Measurements from ENCODE around the gene GOLGA6D. TPM values are rescaled to one million over a fixed set of nuclear protein-coding genes. Genes with fewer than 3 reads are reported as not detected.

Gene GOLGA6D
- total RNA-seq, 1 experiment from 2014 or later = 0.35 TPM

DNA sequence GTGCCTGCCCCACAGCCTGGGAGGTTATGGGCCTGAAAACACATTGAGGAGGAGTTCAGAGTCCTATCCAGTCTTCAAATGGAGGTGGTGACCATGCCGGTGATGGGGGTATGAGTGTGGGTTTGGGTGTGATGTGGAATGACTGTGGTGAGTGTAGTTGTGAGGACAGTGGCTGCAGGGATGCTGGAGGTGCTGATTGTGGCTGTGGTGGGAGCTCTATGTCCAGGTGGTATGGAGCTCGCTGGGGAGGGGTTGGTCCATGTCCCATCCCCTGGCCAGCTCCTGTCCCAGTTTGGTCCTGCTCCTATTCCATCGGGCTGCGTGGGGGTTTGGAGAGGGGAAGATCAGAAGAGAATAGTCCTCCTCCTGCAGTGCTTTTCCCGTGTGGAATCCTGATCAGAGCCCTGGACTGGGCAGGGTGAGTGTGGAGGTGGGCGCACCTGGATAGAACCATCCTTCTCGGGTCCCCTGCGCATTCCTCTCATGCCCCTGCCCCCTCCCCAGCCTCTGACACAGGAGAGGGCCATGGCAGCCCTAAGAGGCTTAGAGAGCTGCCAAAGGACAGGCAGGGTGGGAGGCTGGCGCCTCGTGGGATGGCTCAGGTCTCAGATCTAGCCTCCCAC lies 47.5 kb upstream of the GOLGA6D start:
- Histone ChIP-seq H2BK15ac (ENCODE audit: low read depth, low read length) (no peak overlapping the region), H3K18ac (ENCODE audit: insufficient read length, low read depth, low read length) (no peak overlapping the region), H3K14ac (ENCODE audit: insufficient read depth, low read length) (no peak overlapping the region), H2BK120ac (ENCODE audit: low read depth, low read length, poor library complexity, severe bottlenecking) (no peak overlapping the region), H4K91ac (ENCODE audit: insufficient read length, low read depth, low read length) (no peak overlapping the region), H3K4me1 (ENCODE audit: insufficient read depth, low read length) (no peaks in the 10 kb centered on the region; the same call in 1 of the 2 replicates), H3K27ac (ENCODE audit: insufficient read length, low read depth, low read length) (no peak overlapping the region), H2BK12ac (ENCODE audit: insufficient read length, low read depth, low read length) (no peak overlapping the region), H2BK5ac (ENCODE audit: insufficient read length, low read length) (no peak overlapping the region), H3K4ac (ENCODE audit: low read depth, low read length) (no peak overlapping the region), H3K23me2 (ENCODE audit: insufficient read length, low read depth, low read length, poor library complexity, severe bottlenecking) (no peaks in the 10 kb centered on the region), H3K79me2 (ENCODE audit: insufficient read depth, low read length) (no peaks in the 10 kb centered on the region), H2BK20ac (ENCODE audit: low read depth, low read length, poor library complexity, severe bottlenecking) (no peak overlapping the region), H3K79me1 (ENCODE audit: insufficient read depth, low read depth, low read length, poor library complexity, severe bottlenecking) (no peaks in the 10 kb centered on the region), H2AK5ac (ENCODE audit: insufficient read length, low read length) (no peak overlapping the region), H3K9ac (ENCODE audit: extremely low read depth, insufficient read length, low read length) (no peak overlapping the region), H3K56ac (ENCODE audit: insufficient read length, low read depth, low read length) (no peak overlapping the region), H3K9me3 (ENCODE audit: control insufficient read depth, low read depth, low read length) (no peaks in the 10 kb centered on the region), H3T11ph (ENCODE audit: low read length) (no peak overlapping the region), H2AFZ (ENCODE audit: low read length) (no peak overlapping the region), H3K27me3 (ENCODE audit: insufficient read depth, low read length) (no peaks in the 10 kb centered on the region), H3K23ac (ENCODE audit: insufficient read length, low read depth, low read length) (no peak overlapping the region), H3K4me2 (ENCODE audit: insufficient read depth, insufficient read length, low read length) (no peak overlapping the region), H4K20me1 (ENCODE audit: control insufficient read depth, insufficient read depth, insufficient read length) (no peaks in the 10 kb centered on the region), H4K5ac (ENCODE audit: insufficient read length, low read depth, low read length) (no peak overlapping the region), H4K8ac (replicated peaks; ENCODE audit: insufficient read length, low read depth, low read length) (no peak overlapping the region)
- peaks cover 0 to 2% (median 0%) of the 10 kb centered on the region in 3 experiments; a peak in 2 of 7 replicates for H3K36me3 Mint-ChIP-seq (ENCODE audit: insufficient read depth in 1 of 3, low read depth in 3 of 3)
- no peak for TF ChIP-seq CTCF (conservative IDR thresholded peaks at IDR 0.05)
- no CpG with 5 or more reads among the region's 10 CpGs for WGBS (ENCODE audit: extremely low coverage, insufficient read length, low lambda C conversion rate)
- H3K4me1 Mint-ChIP-seq = peaks cover 5 to 18% of the 10 kb centered on the region in 2 experiments
- H3K27ac Mint-ChIP-seq = no peak overlapping the region
- no peak overlapping the region for H3K4me3 Mint-ChIP-seq
- DNase-seq = no peak
- H3K27me3 Mint-ChIP-seq (ENCODE audit: low read depth) = peaks cover 35% of the 10 kb centered on the region
- no peaks in the 10 kb centered on the region; a peak in 1 of 5 replicates for H3K9me3 Mint-ChIP-seq

Data from H9 (cell line).